GM12873 (cell line): ENCODE data around the gene ADISSP.

ENCODE experiments used
- CTCF ChIP-seq: IDR thresholded peaks from 2 replicates; pipeline ENCODE4 v1.5.1; 2012; ENCODE audit warnings: low read depth, mild to moderate bottlenecking, moderate library complexity, low read length, control low read depth; ENCODE audit not compliant: insufficient read depth; ENCODE audit errors: missing control alignments

ADISSP gene

GRCh38 chr20:3741836-3742458 is 25.6 kb downstream of the ADISSP start:
- no peak for TF ChIP-seq CTCF

- TF ChIP-seq CTCF, result no peak
Measured at GRCh38 chr20:3740615-3741301, 26.8 kb downstream of the ADISSP start.

GRCh38 chr20:3739926-3740451 is 27.6 kb downstream of the ADISSP start:
- no peak for TF ChIP-seq CTCF

- no peak for TF ChIP-seq CTCF
Measured at GRCh38 chr20:3739054-3739925, 28.3 kb downstream of the ADISSP start.

- TF ChIP-seq CTCF, result no peak
Measured at GRCh38 chr20:3738111-3739053, 29.2 kb downstream of the ADISSP start.

GRCh38 chr20:3735768-3736167 is 31.8 kb downstream of the ADISSP start:
- no peak for TF ChIP-seq CTCF
